ENCODE results near the gene ZNF438. TPM values are rescaled to one million over a fixed set of nuclear protein-coding genes. Genes with fewer than 3 reads are reported as not detected.

The ZNF438 gene
- total RNA-seq, 2 experiments from 2014 or later, result 2.3 to 2.6 TPM

DNA sequence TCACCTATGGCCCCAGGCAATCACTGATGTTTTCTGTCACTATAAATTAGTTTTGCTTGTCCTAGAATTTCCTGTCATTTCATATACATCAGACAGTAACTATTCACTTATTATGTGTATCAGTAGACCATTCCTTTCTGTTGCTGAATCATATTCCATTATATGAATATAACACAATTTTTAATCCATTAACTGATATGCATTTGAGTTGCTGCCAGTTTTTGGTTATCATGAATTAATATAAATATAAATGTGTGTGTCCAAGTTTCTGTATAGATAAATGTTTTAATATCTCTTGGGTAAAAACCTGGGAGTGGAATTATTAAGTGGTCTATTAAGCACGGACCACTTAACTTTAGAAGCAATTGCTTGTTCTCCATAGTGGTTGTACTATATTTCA is 143.8 kb downstream of the ZNF438 start:
- no peaks in the 10 kb centered on the region for H3K4me1 Mint-ChIP-seq (ENCODE audit: low read depth)
- ATAC-seq, result no peak
- no peaks in the 10 kb centered on the region for H3K36me3 Mint-ChIP-seq (ENCODE audit: low read depth)
- no peak for DNase-seq
- H3K27me3 Mint-ChIP-seq (ENCODE audit: low read depth), result no peaks in the 10 kb centered on the region
- H3K9me3 Mint-ChIP-seq (ENCODE audit: insufficient read depth), result no peaks in the 10 kb centered on the region
- ChIA-PET POLR2A (no interaction called here), CTCF (no interaction called here)
- H3K27ac Mint-ChIP-seq, result no peak overlapping the region
- no peak overlapping the region for H3K4me3 Mint-ChIP-seq

DNA sequence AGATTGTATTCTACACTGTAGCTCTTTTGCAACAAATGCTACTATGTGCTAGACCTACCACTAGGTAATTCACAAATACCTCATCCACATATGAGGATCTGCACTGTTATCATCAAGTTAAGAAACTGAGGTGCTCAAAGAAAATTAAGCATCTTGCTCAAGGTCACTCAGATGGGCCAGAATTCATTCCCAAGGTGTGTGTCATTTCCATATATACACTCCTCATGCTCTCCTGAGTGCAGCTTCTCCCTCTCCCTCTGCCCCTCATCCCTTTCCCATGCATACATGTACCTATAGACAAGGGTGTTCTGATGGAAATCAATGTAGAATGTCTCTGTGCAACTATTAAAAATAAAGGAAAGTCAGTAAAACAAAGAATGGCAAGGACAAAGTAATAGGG is 146.2 kb downstream of the ZNF438 start:
- H3K36me3 Mint-ChIP-seq (ENCODE audit: low read depth), result no peaks in the 10 kb centered on the region
- CTCF ChIA-PET, result interaction anchor here (0.7 kb wide), 1 partner anchor 11 kb away, joined by 3 read pairs; no protein-coding TSS in a partner anchor
- DNase-seq (no peak), ATAC-seq (no peak)
- H3K4me3 Mint-ChIP-seq, result no peak overlapping the region
- no peaks in the 10 kb centered on the region for H3K27me3 Mint-ChIP-seq (ENCODE audit: low read depth)
- no peak overlapping the region for H3K27ac Mint-ChIP-seq
- no peaks in the 10 kb centered on the region for H3K4me1 Mint-ChIP-seq (ENCODE audit: low read depth)
- no peaks in the 10 kb centered on the region for H3K9me3 Mint-ChIP-seq (ENCODE audit: insufficient read depth)
- POLR2A ChIA-PET, result no interaction called here

DNA sequence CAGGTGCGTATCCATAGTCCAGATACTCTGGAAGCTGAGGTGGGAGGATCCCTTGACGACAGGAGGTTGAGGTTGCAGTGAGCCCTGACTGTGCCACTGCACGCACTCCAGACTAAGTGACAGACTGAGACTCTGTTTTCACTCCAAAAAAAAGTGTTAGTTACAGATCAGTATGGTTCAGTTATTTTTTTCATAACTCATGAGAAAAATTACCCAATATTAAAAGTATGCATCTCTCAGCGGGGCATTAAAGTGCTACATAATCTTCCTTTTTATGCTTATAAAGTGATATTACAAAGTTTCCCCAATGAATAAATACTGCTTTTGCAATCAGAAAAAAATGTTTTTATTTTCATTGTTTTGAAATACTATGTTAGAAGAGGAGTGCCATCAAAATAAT is 147.9 kb downstream of the ZNF438 start:
- no peaks in the 10 kb centered on the region for H3K36me3 Mint-ChIP-seq (ENCODE audit: low read depth)
- ATAC-seq, result no peak
- POLR2A ChIA-PET, result no interaction called here
- no peaks in the 10 kb centered on the region for H3K9me3 Mint-ChIP-seq (ENCODE audit: insufficient read depth)
- CTCF ChIA-PET, result no interaction called here
- DNase-seq, result no peak
- no peak overlapping the region for H3K27ac Mint-ChIP-seq
- no peaks in the 10 kb centered on the region for H3K27me3 Mint-ChIP-seq (ENCODE audit: low read depth)
- H3K4me3 Mint-ChIP-seq, result no peak overlapping the region
- no peaks in the 10 kb centered on the region for H3K4me1 Mint-ChIP-seq (ENCODE audit: low read depth)

DNA sequence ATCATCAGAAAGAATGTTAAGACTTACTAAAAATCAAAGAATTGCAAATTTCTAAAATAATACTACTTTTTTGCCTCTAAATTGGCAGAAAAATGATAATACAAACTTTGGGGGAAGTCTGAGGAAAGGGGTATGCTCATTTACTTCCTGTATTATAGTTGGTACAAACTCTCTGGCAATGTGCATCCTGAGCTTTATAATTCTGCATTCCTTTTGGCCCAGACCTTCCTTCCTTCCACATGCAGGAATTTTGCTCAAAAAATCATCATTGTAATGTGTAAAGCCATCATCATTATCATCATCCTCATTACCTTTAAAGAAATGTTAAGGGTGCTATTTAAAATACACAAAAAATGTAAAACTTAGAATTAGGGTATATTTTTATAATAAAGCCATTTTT is 148.5 kb downstream of the ZNF438 start:
- H3K36me3 Mint-ChIP-seq (ENCODE audit: low read depth), result no peaks in the 10 kb centered on the region
- ATAC-seq, result no peak
- ChIA-PET POLR2A (no interaction called here), CTCF (no interaction called here)
- no peaks in the 10 kb centered on the region for H3K9me3 Mint-ChIP-seq (ENCODE audit: insufficient read depth)
- no peaks in the 10 kb centered on the region for H3K4me1 Mint-ChIP-seq (ENCODE audit: low read depth)
- H3K4me3 Mint-ChIP-seq, result no peak overlapping the region
- H3K27me3 Mint-ChIP-seq (ENCODE audit: low read depth), result no peaks in the 10 kb centered on the region
- no peak for DNase-seq
- H3K27ac Mint-ChIP-seq, result no peak overlapping the region

DNA sequence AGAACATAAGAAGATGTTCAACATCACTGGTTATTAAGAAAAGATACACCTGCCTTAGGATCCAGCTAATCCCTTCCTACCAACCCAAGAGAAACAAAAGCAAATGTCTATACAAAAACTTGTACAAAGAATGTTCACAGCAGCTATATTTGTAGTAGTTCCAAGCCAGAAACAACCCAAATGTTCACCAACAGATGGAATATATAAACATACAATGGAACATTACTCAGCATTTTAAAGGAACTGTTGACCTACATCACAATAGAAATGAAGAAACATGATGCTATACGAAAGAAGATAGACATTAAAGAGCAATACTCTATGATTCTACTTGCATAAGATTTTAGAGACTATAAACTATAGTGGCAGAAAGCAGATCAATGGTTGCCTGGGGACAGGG is 149.4 kb downstream of the ZNF438 start:
- H3K27me3 Mint-ChIP-seq (ENCODE audit: low read depth), result no peaks in the 10 kb centered on the region
- POLR2A ChIA-PET, result no interaction called here

DNA sequence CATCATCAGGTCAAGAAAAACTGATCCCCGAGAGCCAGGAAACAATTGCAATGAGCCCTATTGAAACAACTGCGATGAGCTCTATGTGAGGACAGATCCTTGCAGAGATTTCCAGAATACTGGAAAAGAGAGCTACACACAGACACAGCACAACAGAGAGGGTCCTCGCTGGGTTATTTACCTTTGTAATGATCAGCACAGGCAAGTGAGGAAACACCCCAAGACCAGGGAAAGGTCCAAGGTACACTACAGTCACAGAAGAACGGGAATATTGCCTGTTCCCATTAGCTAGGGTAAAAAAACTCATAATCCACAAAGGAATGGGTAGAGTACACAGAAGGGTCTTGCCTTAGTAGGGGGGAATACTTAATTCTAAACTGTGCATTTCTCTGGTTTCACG is 152.7 kb downstream of the ZNF438 start:
- POLR2A ChIA-PET, result no interaction called here
- Mint-ChIP-seq H3K27ac (no peak overlapping the region), H3K4me3 (no peak overlapping the region), H3K36me3 (ENCODE audit: low read depth) (no peaks in the 10 kb centered on the region), H3K4me1 (ENCODE audit: low read depth) (no peaks in the 10 kb centered on the region), H3K9me3 (ENCODE audit: insufficient read depth) (no peaks in the 10 kb centered on the region), H3K27me3 (ENCODE audit: low read depth) (no peaks in the 10 kb centered on the region)
- ATAC-seq (no peak), DNase-seq (no peak)
- CTCF ChIA-PET, result no interaction called here

More for the DNA sequence above, 149.4 kb downstream of the ZNF438 start:
- no peaks in the 10 kb centered on the region for H3K4me1 Mint-ChIP-seq (ENCODE audit: low read depth)
- ATAC-seq (no peak), DNase-seq (no peak)
- H3K36me3 Mint-ChIP-seq (ENCODE audit: low read depth), result no peaks in the 10 kb centered on the region
- H3K9me3 Mint-ChIP-seq (ENCODE audit: insufficient read depth), result no peaks in the 10 kb centered on the region
- no peak overlapping the region for H3K27ac Mint-ChIP-seq
- CTCF ChIA-PET, result no interaction called here
- no peak overlapping the region for H3K4me3 Mint-ChIP-seq

DNA sequence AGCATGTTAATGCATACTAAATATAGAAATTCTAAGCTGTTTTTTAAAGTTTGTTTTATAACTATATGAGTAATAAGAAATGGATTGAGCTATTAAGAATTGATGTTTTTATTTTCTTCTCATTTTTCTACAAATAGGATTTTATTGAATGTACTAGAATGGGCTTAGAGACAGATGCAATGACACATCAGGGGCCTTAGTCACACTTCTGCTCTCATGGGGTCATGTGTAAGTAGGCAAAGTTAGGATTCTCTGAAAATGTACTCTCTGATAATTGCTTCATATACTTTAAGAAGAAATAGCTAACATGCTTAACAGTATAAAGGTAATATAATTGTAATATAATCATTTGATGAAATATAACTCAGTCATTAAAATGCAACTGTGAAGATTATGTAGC is 154.6 kb downstream of the ZNF438 start:
- CTCF ChIA-PET, result no interaction called here
- H3K36me3 Mint-ChIP-seq (ENCODE audit: low read depth), result no peaks in the 10 kb centered on the region
- no peaks in the 10 kb centered on the region for H3K9me3 Mint-ChIP-seq (ENCODE audit: insufficient read depth)
- no peak overlapping the region for H3K4me3 Mint-ChIP-seq
- ATAC-seq (no peak), DNase-seq (no peak)
- H3K4me1 Mint-ChIP-seq (ENCODE audit: low read depth), result no peaks in the 10 kb centered on the region
- H3K27ac Mint-ChIP-seq, result no peak overlapping the region
- POLR2A ChIA-PET, result no interaction called here
- no peaks in the 10 kb centered on the region for H3K27me3 Mint-ChIP-seq (ENCODE audit: low read depth)

DNA sequence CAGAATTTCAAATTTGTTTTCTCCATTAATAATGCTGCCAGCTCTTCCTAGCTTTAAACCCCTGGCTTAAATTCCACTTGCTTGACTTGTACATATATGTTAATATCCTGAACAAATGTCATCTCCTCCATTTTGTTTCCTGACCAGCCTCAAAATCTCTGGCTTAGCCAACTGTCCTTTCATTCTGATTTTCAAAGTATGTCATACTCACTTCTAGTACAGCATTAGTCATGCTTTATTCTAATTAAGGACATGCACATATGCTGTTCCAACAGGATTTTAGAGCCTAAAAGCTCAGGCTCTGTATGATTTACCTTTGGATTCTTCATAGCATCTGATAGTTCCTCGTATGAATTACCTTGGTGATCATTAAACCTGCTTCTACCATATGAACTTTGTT is 158.3 kb downstream of the ZNF438 start:
- CTCF ChIA-PET, result interaction anchor here (1.0 kb wide), 1 partner anchor 15 kb away, joined by 3 read pairs; no protein-coding TSS in a partner anchor
- Mint-ChIP-seq H3K27ac (no peak overlapping the region), H3K4me3 (no peak overlapping the region), H3K27me3 (ENCODE audit: low read depth) (no peaks in the 10 kb centered on the region), H3K4me1 (ENCODE audit: low read depth) (no peaks in the 10 kb centered on the region), H3K36me3 (ENCODE audit: low read depth) (no peaks in the 10 kb centered on the region), H3K9me3 (ENCODE audit: insufficient read depth) (no peaks in the 10 kb centered on the region)
- POLR2A ChIA-PET, result no interaction called here
- ATAC-seq (no peak), DNase-seq (no peak)

DNA sequence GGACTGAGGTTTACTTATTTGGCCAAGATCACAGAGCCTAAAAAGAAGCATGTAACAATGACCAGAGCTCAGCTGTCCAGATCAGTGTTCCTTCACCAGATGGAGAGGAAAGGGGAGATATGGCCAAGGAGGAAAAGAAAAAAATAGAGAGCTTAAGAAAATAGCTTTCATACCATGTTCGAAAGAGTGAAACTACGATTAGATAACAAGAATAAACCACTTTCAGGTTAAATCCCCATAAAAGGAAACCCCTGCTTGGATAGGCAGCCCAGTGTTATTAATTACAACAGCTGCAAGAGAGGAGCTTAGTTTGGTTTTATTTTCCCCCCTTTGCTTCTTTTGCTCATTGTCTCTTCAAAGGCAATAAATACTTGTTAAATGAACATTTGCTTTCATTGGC is 160.8 kb downstream of the ZNF438 start:
- no peak for ATAC-seq
- Mint-ChIP-seq H3K27ac (no peak overlapping the region), H3K4me1 (ENCODE audit: low read depth) (no peaks in the 10 kb centered on the region), H3K27me3 (ENCODE audit: low read depth) (no peaks in the 10 kb centered on the region), H3K36me3 (ENCODE audit: low read depth) (no peaks in the 10 kb centered on the region), H3K9me3 (ENCODE audit: insufficient read depth) (no peaks in the 10 kb centered on the region), H3K4me3 (no peak overlapping the region)
- ChIA-PET POLR2A (no interaction called here), CTCF (interaction anchor here (0.9 kb wide), 1 partner anchor 16 kb away, joined by 3 read pairs; no protein-coding TSS in a partner anchor)
- no peak for DNase-seq

DNA sequence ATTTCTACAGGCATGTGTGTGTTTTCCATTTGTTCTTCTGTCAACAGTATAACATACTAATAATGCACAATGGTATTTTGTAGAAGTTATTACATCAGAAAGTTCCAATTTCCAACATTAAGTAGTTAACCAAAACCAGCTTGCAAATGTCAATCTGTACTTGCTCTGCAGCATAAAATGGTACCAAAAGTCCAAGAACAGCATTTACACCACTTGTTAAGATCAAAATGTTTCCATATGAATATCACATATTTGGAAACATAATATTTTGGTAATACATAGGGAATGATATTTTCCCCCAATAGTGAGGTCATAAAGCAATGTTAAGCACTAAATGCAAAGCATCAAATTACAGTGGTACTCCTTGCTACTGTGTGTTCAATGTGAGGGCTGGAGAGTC is 162.1 kb downstream of the ZNF438 start:
- H3K4me1 Mint-ChIP-seq (ENCODE audit: low read depth), result no peaks in the 10 kb centered on the region
- H3K9me3 Mint-ChIP-seq (ENCODE audit: insufficient read depth), result no peaks in the 10 kb centered on the region
- DNase-seq (no peak), ATAC-seq (no peak)
- H3K4me3 Mint-ChIP-seq, result no peak overlapping the region
- H3K27me3 Mint-ChIP-seq (ENCODE audit: low read depth), result no peaks in the 10 kb centered on the region
- no peaks in the 10 kb centered on the region for H3K36me3 Mint-ChIP-seq (ENCODE audit: low read depth)
- ChIA-PET CTCF (interaction anchor here (1.0 kb wide), 1 partner anchor 162 kb away, joined by 3 read pairs; the partner anchor contains the start of gene ZNF438), POLR2A (no interaction called here)
- H3K27ac Mint-ChIP-seq, result no peak overlapping the region

DNA sequence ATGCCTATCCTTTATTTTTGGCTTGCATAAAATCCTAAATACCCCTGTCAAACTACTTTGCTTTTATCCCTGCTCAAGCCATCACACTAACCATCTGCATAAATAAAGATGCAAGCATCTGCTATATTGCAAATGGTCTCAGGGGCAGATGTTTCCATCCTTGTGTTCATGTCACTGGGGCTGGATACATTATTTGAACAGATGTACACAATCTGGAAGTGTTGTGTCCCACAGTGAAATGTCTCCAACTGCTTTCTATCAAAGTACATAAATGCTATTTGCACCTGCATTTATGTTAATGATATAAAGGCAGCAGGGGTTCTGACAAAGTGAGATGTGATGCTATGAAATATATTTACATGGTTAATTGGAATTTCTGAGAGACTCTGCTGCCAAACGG is 163.1 kb downstream of the ZNF438 start:
- Mint-ChIP-seq H3K27ac (no peak overlapping the region), H3K27me3 (ENCODE audit: low read depth) (no peaks in the 10 kb centered on the region), H3K4me1 (ENCODE audit: low read depth) (no peaks in the 10 kb centered on the region), H3K4me3 (no peak overlapping the region), H3K36me3 (ENCODE audit: low read depth) (no peaks in the 10 kb centered on the region), H3K9me3 (ENCODE audit: insufficient read depth) (no peaks in the 10 kb centered on the region)
- POLR2A ChIA-PET, result no interaction called here
- CTCF ChIA-PET, result no interaction called here
- DNase-seq (no peak), ATAC-seq (no peak)

DNA sequence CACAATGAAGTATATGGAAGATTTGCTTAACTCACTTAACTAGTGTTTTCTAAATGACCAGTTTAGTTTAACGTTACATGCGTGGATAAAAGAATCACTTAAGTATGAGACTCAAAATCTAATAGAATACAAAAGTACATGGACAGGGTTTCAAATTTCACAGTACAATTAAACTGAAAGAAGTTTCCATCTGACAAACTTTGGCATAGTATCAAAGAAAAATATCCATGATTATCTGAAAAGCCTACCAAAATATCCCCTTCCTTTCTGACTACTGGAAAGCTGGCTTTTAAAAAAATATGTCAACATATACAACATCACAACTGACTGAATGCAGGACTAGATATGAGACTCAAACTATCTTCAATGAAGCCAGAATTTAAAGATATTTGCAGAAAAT is 164.8 kb downstream of the ZNF438 start:
- Mint-ChIP-seq H3K4me1 (ENCODE audit: low read depth) (no peaks in the 10 kb centered on the region), H3K36me3 (ENCODE audit: low read depth) (no peaks in the 10 kb centered on the region), H3K9me3 (ENCODE audit: insufficient read depth) (no peaks in the 10 kb centered on the region), H3K27me3 (ENCODE audit: low read depth) (no peaks in the 10 kb centered on the region), H3K4me3 (no peak overlapping the region), H3K27ac (no peak overlapping the region)
- ATAC-seq, result no peak
- ChIA-PET CTCF (no interaction called here), POLR2A (no interaction called here)
- no peak for DNase-seq

DNA sequence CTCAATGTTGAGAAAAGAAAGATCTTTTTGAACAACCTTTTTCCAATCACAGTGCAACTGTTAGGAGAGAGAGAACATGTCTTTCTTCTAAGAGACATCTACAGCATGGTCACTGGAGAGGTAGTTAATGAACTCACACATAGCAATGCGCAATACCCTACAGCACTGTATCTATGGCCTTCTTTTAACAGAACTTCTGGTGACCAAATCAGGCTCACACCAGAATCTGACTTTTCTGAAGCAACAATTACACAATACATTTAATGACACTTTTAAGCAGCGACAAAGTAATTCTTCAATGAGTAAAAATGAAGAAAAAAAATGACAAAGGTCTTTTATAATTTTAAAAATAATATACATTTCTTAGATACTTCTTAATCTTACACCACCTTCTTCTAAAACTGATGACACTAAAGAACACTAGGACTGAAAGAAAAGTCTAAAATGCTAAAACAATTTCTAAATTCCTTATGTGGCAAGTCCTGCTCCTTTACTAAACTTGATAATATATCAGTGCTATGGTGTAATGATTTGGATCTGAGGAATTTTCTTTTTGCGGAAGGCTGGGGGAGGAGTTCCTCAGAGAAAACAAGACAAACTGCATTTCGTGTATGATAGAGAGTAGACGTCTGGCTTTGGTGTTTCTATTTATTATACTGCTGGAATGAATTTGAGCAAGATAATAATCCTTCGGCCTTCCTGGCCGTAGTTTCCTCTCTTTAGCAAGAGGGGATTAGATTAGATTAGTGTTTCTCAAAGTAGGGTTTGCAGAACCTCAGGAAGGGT is 166.3 kb downstream of the ZNF438 start:
- Mint-ChIP-seq H3K4me3 (no peak overlapping the region), H3K36me3 (ENCODE audit: low read depth) (no peaks in the 10 kb centered on the region), H3K4me1 (ENCODE audit: low read depth) (peaks cover 2% of the 10 kb centered on the region), H3K27me3 (ENCODE audit: low read depth) (no peaks in the 10 kb centered on the region), H3K9me3 (ENCODE audit: insufficient read depth) (no peaks in the 10 kb centered on the region), H3K27ac (no peak overlapping the region)
- POLR2A ChIA-PET, result no interaction called here
- CTCF ChIA-PET, result no interaction called here
- DNase-seq (no peak), ATAC-seq (no peak)

Measured in activated CD8-positive, alpha-beta T cell treated with anti-CD3 and anti-CD28 coated beads, Interleukin-2, amount 10 ng/mL, durations not matched to agents 7 days and 5 days (primary cell).